ENCODE measurements around the gene KLHL41. TPM values are rescaled to one million over a fixed set of nuclear protein-coding genes. Genes with fewer than 3 reads are reported as not detected.

The KLHL41 gene
- total and polyA plus RNA-seq, 2 of the 13 experiments (the other 11 are each of a cell fraction or from before 2014, with no cell fraction given), result 0.07 to 0.31 TPM

- no peak for TF ChIP-seq GRHL1 (CRISPR knock-in tag; conservative IDR thresholded peaks at IDR 0.05)
- TF ChIP-seq MTA1 (CRISPR knock-in tag; IDR thresholded peaks at IDR 0.05; ENCODE audit: borderline replicate concordance), result peak; percentile 57; the same call in 1 of the 2 replicates
- no peak for TF ChIP-seq ZNF776 (CRISPR knock-in tag; IDR thresholded peaks at IDR 0.05)
- TF ChIP-seq ZBTB7B (CRISPR knock-in tag; IDR thresholded peaks at IDR 0.05), result peak; percentile 79; the same call in 1 of the 2 replicates
- TF ChIP-seq ZHX2 (IDR thresholded peaks at IDR 0.05; ENCODE audit: low read depth), result peak; percentile 89
- peak; percentile 29; the same call in 1 of the 2 replicates for TF ChIP-seq ZHX2 (CRISPR knock-in tag; IDR thresholded peaks at IDR 0.05; ENCODE audit: borderline replicate concordance)
- TF ChIP-seq, protein P1, sequence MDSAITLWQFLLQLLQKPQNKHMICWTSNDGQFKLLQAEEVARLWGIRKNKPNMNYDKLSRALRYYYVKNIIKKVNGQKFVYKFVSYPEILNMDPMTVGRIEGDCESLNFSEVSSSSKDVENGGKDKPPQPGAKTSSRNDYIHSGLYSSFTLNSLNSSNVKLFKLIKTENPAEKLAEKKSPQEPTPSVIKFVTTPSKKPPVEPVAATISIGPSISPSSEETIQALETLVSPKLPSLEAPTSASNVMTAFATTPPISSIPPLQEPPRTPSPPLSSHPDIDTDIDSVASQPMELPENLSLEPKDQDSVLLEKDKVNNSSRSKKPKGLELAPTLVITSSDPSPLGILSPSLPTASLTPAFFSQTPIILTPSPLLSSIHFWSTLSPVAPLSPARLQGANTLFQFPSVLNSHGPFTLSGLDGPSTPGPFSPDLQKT (CRISPR knock-in tag; IDR thresholded peaks at IDR 0.05; ENCODE audit: borderline replicate concordance), result no peak
- TF ChIP-seq HNRNPH1 (optimal IDR thresholded peaks at IDR 0.05; ENCODE audit: low read depth, low read length), result peak; percentile 65
- no peak; the same call in 1 of the 2 replicates for TF ChIP-seq ZNF567 (CRISPR knock-in tag; IDR thresholded peaks at IDR 0.05; ENCODE audit: borderline replicate concordance)
- TF ChIP-seq, protein P2, sequence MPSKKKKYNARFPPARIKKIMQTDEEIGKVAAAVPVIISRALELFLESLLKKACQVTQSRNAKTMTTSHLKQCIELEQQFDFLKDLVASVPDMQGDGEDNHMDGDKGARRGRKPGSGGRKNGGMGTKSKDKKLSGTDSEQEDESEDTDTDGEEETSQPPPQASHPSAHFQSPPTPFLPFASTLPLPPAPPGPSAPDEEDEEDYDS (CRISPR knock-in tag; IDR thresholded peaks at IDR 0.05), result peak; percentile 91
- peak; percentile 97; the same call in 1 of the 2 replicates for TF ChIP-seq ZNF124 (CRISPR knock-in tag; IDR thresholded peaks at IDR 0.05)
- 0 out of 2 replicates have a peak, but pooled peaks have one; percentile 18 for TF ChIP-seq GZF1 (CRISPR knock-in tag; IDR thresholded peaks at IDR 0.05)
- peak; percentile 56; the same call in 1 of the 2 replicates for TF ChIP-seq GATA4 (IDR thresholded peaks at IDR 0.05; ENCODE audit: borderline replicate concordance, low read depth)
- TF ChIP-seq PREB (CRISPR knock-in tag; IDR thresholded peaks at IDR 0.05), result no peak
- TF ChIP-seq XRCC5 (optimal IDR thresholded peaks at IDR 0.05; ENCODE audit: low read length), result peak; percentile 91
- TF ChIP-seq LBX2 (CRISPR knock-in tag; IDR thresholded peaks at IDR 0.05; ENCODE audit: borderline replicate concordance), result no peak
- TF ChIP-seq ZNF788 (CRISPR knock-in tag; IDR thresholded peaks at IDR 0.05; ENCODE audit: borderline replicate concordance), result peak; percentile 83; the same call in 1 of the 2 replicates
Observed at GRCh38 chr2:169573160-169573973, 63.9 kb downstream of the KLHL41 start, which contains the start of gene FASTKD1 (continued).

All from HepG2 (cell line).